Loucy (cell line): ENCODE data around the gene SEMA3F.

Experiments
- CTCF ChIP-seq: fragments of 200-600 bp; sonication (generic); conservative IDR thresholded peaks from 2 replicates; pipeline ENCODE4 v1.5.1; 2014; ENCODE audit warnings: mild to moderate bottlenecking, antibody characterized with exemption, low read length
- EZH2phosphoT487 ChIP-seq: fragments of 200-600 bp; IDR thresholded peaks from 2 replicates; pipeline ENCODE4 v1.6.1; 2018; ENCODE audit warnings: antibody characterized with exemption, mild to moderate bottlenecking, moderate library complexity, borderline replicate concordance

- TF ChIP-seq CTCF (no peak), EZH2phosphoT487 (no peak)
Measured at GRCh38 chr3:50201573-50202315, 46.6 kb downstream of the SEMA3F start.
